WERI-Rb-1 (cell line): Measurements from ENCODE around the gene RCSD1.

ENCODE experiments used
- DNase-seq: peaks from one replicate; pipeline ENCODE4 v3.0.0-alpha.2; 2020
- H3K27ac ChIP-seq: fragments of 250-450 bp; sonication (Bioruptor Pico); 2 replicates; pipeline ENCODE4 v1.5.1; 2020; ENCODE audit warnings: mild to moderate bottlenecking, moderate library complexity
- H3K27me3 ChIP-seq: fragments of 250-450 bp; sonication (Bioruptor Pico); 2 replicates; pipeline ENCODE4 v1.5.1; 2021; ENCODE audit warnings: mild to moderate bottlenecking, low read depth, moderate library complexity; ENCODE audit not compliant: insufficient read depth, severe bottlenecking
- H3K36me3 ChIP-seq: fragments of 250-450 bp; sonication (Bioruptor Pico); 2 replicates; pipeline ENCODE4 v1.5.1; 2020; ENCODE audit warnings: mild to moderate bottlenecking, moderate library complexity
- H3K4me3 ChIP-seq: 2 replicates; pipeline ENCODE4 v1.5.1; 2011; ENCODE audit warnings: low read depth, mild to moderate bottlenecking, control low read depth, low read length
- H3K9me3 ChIP-seq: fragments of 250-450 bp; sonication (Bioruptor Pico); 2 replicates; pipeline ENCODE4 v1.5.1; 2021; ENCODE audit warnings: mild to moderate bottlenecking, moderate library complexity; ENCODE audit not compliant: severe bottlenecking
- CTCF ChIP-seq: IDR thresholded peaks from 2 replicates; pipeline ENCODE4 v1.5.1; 2011; ENCODE audit warnings: low read depth, mild to moderate bottlenecking, control low read depth, inconsistent platforms, low read length

Gene RCSD1

GRCh38 chr1:167674156-167674555 is 44.1 kb downstream of the RCSD1 start:
- Histone ChIP-seq H3K27ac (no peak overlapping the region), H3K9me3 (no peaks in the 10 kb centered on the region), H3K27me3 (no peaks in the 10 kb centered on the region), H3K4me3 (no peak overlapping the region), H3K36me3 (no peaks in the 10 kb centered on the region)
- DNase-seq = no peak
- TF ChIP-seq CTCF = no peak

DNA sequence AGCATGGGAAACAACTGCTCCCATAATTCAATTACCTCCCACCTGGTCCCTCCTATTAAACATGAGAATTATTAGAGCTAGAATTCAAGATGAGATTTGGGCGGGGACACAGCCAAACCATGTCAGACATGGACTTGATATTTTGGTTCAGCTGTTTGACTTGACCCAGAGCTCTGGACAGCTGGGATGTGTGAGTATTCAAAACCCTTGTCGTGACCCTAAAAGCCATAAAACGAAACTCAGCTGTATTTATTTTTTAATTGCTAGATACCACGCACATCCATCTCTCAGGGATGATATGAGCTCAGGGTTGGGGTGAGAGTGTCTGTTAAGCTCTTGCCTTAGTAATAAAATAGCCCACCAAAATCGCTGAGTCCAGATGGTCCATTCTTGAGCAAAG is 45.4 kb downstream of the RCSD1 start:
- Histone ChIP-seq H3K27me3 (no peaks in the 10 kb centered on the region), H3K36me3 (no peaks in the 10 kb centered on the region), H3K27ac (no peak overlapping the region), H3K4me3 (no peak overlapping the region), H3K9me3 (no peaks in the 10 kb centered on the region)
- no peak for TF ChIP-seq CTCF
- DNase-seq = no peak

DNA sequence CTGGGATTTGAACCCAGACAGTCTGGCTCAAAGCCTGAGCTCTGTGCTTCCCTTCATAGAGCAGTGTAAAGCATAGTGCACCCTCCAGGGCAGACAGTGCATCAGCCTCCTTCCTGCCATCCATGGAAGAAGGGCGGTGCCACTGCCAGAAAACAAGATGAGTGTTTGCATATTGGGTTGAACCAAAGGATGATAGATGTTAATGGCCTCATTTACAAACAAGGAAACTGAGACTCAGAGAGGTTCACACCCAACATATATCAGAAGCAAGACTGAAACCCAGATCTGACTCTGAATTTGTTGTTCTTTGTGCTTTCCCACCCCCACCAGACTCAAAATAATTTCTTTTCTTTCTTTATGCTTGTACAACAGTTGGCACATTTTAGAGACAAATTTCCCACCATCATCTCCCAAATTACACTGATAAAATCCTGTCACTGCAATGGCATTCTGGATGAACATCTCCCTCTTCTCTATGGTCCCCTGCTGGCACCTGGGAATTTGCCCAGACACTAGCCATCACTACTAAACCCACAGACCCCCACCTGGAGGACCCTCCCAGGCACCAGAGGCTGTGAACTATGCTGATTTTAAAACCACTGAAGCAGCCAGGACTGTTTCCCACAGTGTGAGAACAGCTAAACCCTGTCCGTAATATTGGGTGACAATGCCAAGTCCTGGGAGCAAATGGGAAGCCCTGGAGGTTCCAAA is 46.3 kb downstream of the RCSD1 start:
- Histone ChIP-seq H3K4me3 (no peak overlapping the region), H3K9me3 (no peaks in the 10 kb centered on the region), H3K36me3 (no peaks in the 10 kb centered on the region), H3K27me3 (no peaks in the 10 kb centered on the region), H3K27ac (no peak overlapping the region)
- no peak for TF ChIP-seq CTCF
- DNase-seq = no peak

DNA sequence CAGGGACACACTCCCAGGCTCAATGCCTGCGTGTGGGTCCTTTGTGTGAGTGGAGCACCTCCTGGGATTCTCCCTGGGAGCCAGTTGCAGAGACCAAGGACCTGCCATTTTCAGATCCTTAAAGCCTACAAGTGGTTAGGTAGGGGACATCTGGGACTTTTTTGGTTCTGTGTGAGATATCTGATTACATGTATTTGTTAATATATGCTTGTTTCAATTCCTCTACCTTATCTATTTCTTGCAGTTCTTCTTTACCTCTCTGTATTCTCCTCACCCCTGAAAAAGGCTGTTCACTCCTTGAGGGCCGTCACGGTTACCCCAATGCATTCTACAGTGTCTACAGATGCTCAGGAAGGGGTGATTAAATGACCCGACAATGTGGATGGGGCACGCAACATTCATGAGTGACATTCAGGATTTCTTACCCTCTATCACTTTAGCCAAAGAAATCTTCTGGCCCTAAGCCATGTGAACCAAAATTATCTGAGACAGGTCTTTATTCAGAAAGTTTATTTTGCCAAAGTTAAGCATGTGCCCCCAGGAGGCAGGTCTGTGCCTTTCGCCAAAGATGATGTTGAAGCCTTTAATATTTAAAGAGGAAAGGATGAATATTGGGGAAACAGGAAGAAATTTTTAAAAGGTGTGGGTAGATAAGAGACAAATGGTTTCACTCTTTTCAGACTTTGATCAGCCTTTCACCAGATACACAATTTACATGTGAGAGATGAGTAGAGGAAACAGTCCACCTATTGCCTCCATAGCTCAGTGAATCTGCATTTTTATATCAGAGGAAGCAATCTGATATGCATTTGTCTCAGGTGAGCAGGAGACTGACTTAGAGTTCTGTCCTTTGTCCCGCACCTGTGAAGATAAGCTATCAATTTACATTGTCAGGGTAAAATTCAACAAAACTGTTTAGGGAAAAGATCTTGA is 47.1 kb downstream of the RCSD1 start:
- H3K4me3 ChIP-seq = no peak overlapping the region

GRCh38 chr1:167678422-167678821 is 48.4 kb downstream of the RCSD1 start:
- no peak overlapping the region for H3K4me3 ChIP-seq
- TF ChIP-seq CTCF = no peak
- no peak for DNase-seq
- H3K9me3 ChIP-seq = no peaks in the 10 kb centered on the region
- no peaks in the 10 kb centered on the region for H3K27me3 ChIP-seq
- no peaks in the 10 kb centered on the region for H3K36me3 ChIP-seq
- H3K27ac ChIP-seq = no peak overlapping the region

More for the DNA sequence above, 47.1 kb downstream of the RCSD1 start:
- Histone ChIP-seq H3K36me3 (no peaks in the 10 kb centered on the region), H3K27me3 (no peaks in the 10 kb centered on the region), H3K27ac (no peak overlapping the region), H3K9me3 (no peaks in the 10 kb centered on the region)
- no peak for DNase-seq
- no peak for TF ChIP-seq CTCF
